Suppressor macrophage treated with lipopolysaccharide for 1 hour (primary cell): ENCODE data around the gene CLHC1.
"Not testable (repeated sequence)": the region's sequence is repeated elsewhere in the genome, so short reads cannot be mapped to it uniquely, and the experiment has no call there.

Experiments
- DNase-seq, 3 donors: peaks; one replicate each; pipeline ENCODE4 v3.0.0-alpha.2; 2020 to 2022

Gene CLHC1

DNA sequence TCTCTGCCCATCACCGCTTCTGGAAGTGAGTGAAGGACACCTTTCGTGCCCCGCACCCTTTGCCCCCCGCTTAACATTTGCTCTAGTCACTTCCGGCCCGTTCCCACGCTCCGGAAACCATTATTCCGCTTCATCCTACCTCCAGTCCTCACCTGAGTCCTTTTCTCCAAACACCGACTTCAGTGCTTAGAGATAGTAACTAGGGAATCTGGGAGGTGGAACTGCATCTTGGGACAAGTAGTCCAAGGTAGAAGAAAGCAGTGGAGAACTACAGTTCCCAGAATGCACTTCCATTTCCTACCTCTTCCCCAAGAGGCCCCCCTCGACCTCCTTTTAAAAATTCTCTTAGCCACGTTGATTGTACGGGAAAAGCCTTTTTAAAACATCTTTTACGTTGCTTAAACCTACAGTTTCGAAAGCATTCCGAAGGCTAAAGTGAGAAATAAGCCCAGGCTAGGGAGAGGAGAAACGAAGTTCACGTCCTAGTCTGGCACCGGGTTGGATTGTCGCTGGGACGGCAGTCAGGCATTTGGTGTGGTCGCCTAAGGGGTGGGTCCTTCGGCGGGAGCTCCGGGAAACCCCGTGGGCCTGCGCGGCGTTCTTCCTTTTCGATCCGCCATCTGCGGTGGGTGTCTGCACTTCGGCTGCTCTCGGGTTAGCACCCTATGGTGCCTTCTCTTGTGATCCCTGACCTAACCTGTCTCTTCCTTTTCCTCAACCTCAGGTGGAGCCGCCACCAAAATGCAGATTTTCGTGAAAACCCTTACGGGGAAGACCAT is at the start of gene CLHC1, which contains the start of gene RPS27A:
Gene CLHC1 (minus strand): TSS at position 210 of the 779 bp plus-strand sequence. CDS start 9,882 bp downstream, outside the sequence.
Gene RPS27A (plus strand): TSS at position 605 of the 779 bp plus-strand sequence. CDS start 137 bp downstream, at position 742.
- peak; percentile 93 to 94 (median 93) for DNase-seq

GRCh38 chr2:55280851-55281546 is 48.9 kb upstream of the CLHC1 start:
- DNase-seq = peak in 1 of 3 donors; percentile 18

- peak in 1 of 3 donors; percentile 14 for DNase-seq
These were observed 47.8 kb upstream of the CLHC1 start for GRCh38 chr2:55279859-55280424.

DNA sequence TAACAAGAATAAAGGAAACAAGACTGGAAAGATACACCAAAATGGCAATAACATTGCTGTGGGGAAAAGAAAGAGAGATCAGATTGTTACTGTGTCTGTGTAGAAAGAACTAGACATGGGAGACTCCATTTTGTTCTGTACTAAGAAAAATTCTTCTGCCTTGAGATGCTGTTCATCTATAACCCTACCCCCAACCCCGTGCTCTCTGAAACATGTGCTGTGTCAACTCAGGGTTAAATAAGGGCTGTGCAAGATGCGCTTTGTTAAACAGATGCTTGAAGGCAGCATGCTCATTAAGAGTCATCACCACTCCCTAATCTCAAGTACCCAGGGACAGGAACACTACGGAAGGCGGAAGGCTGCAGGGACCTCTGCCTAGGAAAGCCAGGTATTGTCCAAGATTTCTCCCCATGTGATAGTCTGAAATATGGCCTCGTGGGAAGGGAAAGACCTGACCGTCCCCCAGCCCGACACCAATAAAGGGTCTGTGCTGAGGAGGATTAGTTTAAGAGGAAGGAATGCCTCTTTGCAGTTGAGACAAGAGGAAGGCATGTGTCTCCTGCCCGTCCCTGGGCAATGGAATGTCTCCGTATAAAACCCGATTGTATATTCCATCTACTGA is 47.2 kb upstream of the CLHC1 start:
- peak in 1 of 3 donors; percentile 10 for DNase-seq

GRCh38 chr2:55277310-55277709 is 45.2 kb upstream of the CLHC1 start:
- DNase-seq = peak in 1 of 3 donors; percentile 16

- DNase-seq = not testable (repeated sequence)
These were observed 42.3 kb upstream of the CLHC1 start for GRCh38 chr2:55274346-55274745.

GRCh38 chr2:55269645-55269990 is 37.5 kb upstream of the CLHC1 start:
- DNase-seq = no peak

GRCh38 chr2:55268907-55269644 is 37.0 kb upstream of the CLHC1 start, which contains the start of gene MTIF2:
Gene MTIF2 (minus strand): TSS chr2:55269231. CDS start chr2:55263858, 5,373 bp downstream.
- DNase-seq = peak; percentile 95 to 97 (median 97)

DNA sequence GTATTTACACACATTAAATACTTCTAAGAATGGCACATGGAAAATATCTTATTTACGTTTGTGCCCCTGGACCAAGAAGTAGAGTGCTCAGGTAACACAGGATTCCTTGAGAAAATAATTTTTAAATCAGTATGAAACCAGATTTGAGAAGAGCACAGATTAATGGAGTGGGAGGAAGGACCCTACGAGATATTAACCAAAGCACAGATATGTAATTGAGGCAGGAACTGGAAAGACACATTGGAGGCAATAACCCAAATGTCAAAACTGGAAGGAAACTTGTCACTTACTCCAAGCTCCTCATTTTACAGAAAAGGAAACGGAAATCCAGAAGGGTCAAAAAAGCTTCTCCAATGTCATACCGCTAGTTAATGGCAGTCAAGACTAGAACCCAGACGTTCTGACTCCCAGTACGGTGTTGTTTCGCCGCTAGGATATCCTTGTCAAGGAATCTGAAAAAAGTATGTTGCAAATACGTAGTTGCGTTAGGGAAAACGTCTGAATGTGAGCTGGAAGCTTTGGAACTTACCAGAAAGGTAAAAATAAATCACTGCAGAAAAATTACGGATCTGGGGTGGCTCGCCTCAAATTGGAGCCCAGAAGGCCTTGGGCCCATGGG is 36.3 kb upstream of the CLHC1 start:
- DNase-seq = peak; percentile 10 to 28 (median 25)

DNA sequence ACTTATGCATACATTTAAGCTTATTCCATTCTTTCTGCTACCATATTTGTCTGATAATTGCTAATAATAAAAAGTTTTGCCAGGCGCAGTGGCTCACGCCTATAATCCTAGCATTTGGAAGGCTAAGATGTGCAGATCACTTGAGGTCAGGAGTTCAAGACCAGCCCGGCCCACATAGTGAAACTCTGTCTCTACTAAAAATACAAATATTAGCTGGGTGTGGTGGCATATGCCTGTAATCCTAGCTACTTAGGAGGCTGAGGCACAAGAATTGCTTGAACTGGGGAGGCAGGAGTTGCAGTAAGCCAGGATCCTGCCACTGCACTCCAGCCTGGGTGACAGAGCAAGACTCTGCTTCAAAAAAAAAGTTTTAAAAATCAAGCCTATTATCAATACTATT is 27.5 kb upstream of the CLHC1 start:
- not testable (repeated sequence) for DNase-seq

DNA sequence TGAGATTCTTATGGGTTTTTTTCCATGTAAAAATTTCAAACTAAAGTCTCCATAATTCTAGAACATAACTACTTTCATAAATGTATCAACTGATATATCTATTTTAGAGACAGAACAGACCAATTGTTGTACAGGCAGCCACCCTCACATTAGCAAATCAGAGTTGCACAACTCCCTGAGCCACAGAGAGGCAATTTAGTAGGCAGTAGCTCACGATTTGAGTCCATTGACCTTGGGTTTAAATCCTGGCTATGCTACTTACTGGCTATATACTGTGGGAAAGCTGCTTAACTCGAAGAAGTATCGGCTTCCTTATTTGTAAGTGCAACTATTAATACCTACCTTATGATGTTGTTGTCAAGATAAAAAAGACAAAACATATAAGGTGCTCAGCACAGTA is 20.7 kb upstream of the CLHC1 start:
- no peak for DNase-seq

DNA sequence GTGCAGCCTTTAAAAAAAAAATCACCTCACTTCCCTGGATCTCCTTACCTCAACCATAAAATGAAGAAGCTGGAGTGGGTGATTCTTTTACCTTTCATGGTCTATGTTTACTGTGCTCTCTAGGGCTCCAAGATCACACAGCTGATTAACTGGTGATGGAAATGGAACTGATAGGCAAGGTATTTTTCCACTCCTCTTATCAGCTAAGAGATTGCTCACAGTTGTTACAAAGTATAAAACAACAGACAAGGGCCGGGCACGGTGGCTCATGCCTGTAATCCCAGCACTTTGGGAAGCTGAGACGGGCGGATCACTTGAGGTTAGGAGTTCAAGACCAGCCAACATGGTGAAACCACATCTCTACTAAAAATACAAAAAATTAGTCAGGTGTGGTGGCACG is 14.9 kb upstream of the CLHC1 start:
- DNase-seq = no peak

DNA sequence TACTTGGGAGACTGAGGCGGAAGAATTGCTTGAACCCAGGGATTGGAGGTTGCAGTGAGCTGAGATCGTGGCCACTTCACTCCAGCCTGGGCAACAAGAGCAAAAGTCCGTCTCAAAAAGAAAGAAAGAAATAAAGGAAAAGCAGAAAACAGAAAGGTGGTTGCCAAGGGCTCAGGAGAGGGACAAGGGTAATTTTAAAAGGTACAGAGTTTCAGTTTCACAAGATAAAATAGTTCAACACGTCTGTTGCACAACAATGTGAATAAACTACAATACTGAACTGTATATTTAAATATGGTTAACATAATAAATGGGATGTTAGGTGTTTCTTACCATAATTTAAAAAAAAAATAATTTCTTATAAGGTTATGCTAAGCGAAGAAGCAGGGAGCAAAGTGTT is 13.3 kb upstream of the CLHC1 start:
- no peak for DNase-seq

DNA sequence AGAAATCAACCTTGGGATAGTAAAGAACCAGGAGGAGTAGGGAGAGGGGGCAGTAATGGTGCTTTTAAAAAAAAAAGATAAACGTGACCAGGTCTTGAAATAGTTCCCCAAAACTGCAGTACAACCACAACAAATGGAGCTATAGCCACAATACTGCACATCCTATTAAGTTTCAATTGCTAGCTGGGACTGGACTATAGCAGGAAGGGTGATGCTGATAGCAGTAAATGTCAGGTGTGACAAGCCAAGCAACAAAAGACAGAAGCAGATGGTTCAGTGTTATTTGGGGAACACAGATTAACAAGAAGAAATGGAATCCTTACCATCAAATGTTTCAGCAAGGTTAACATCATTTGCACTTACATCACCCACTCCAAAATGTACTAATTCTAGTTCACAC is 10.5 kb upstream of the CLHC1 start:
- no peak for DNase-seq

- not testable (repeated sequence) for DNase-seq
These were observed 9.5 kb upstream of the CLHC1 start for GRCh38 chr2:55241582-55241981.

DNA sequence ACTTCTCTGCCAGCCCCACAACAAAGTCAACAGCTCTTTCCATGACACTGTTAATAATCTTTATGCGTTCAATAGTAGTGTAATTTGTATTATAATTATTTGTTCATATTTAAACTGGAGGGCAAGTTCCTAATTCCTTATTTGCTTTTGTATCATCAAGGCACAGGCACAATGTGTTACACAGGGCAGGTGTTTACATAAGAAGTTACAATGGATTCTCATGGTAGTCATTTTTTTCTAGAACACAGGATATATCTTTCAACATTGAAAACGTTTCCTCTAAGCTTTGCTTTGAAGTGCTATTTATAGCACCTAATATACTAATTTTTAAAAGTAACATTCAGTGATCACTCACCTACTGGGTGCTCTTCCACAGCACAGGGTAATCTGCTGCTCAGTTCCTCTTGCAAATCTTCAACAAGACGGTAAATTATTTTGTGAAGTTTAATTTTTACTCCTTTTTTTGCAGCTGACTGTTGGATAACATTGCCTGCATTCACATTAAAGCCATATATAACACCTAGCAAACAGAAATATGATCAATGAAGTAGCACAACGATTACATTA is 7.6 kb upstream of the CLHC1 start:
- no peak for DNase-seq

DNA sequence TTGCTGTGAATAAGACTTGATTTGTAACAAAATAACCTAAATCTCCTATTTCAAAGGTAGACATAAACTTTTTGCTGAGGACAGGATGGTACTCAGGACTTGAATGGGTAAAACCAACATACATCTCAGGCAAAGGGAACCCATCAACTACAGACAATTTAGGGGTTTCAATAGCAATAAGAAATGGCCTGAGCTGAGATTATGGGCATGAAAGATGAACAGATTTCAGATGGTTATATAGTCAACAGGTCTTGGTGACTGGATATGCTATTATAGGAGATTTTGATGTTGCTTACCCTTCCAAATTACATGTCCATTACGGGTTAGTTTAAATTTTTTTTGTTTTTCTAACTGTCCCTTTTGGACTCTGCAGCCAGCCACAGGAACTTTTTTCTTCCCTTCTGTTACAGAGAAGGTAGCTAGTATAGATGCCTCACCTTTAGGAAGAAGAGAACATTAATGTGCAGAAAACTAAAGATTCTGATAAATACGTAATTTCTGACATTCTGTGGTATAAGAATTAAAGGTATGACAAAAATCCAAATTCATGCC is 5.0 kb upstream of the CLHC1 start:
- DNase-seq = no peak

- DNase-seq = no peak
These were observed 3.8 kb upstream of the CLHC1 start for GRCh38 chr2:55235724-55236538.

DNA sequence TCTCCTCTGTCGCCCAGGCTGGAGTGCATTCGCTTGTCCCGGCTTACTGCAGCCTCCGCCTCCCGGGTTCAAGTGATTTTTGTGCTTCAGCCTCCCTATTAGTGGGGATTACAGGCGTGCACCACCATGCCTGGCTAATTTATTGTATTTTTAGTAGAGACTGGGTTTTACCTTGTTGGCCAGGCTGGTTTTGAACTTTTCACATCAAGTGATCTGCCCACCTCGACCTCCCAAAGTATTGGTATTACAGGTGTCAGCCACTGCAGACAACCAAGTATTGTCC is 1.5 kb upstream of the CLHC1 start:
- DNase-seq = no peak

GRCh38 chr2:55232863-55233657 is 967 bp upstream of the CLHC1 start:
- peak; percentile 53 to 73 (median 56) for DNase-seq
